HEK293 (cell line): ENCODE measurements around the gene SRRM1.

Source experiments
- GLIS2 ChIP-seq: fragments of 450-650 bp; formaldehyde crosslinking; IDR thresholded peaks from 2 replicates; pipeline ENCODE4 v1.5.1; 2016; ENCODE audit warnings: missing biosample characterization, missing genetic modification characterization
- MZF1 ChIP-seq: fragments of 450-650 bp; formaldehyde crosslinking; IDR thresholded peaks from 2 replicates; pipeline ENCODE4 v1.5.1; 2017; ENCODE audit warnings: missing biosample characterization, missing genetic modification characterization, borderline replicate concordance
- ZNF132 ChIP-seq: fragments of 450-650 bp; formaldehyde crosslinking; IDR thresholded peaks from 2 replicates; pipeline ENCODE4 v1.5.1; 2017; ENCODE audit warnings: missing biosample characterization, missing genetic modification characterization, borderline replicate concordance
- ZNF16 ChIP-seq: fragments of 450-650 bp; formaldehyde crosslinking; IDR thresholded peaks from 2 replicates; pipeline ENCODE4 v1.5.1; 2016; ENCODE audit warnings: low read depth, missing biosample characterization, missing genetic modification characterization
- ZNF174 ChIP-seq: fragments of 450-650 bp; formaldehyde crosslinking; IDR thresholded peaks from 2 replicates; pipeline ENCODE4 v1.5.0; 2017; ENCODE audit warnings: missing biosample characterization, mild to moderate bottlenecking, missing genetic modification characterization
- ZNF324 ChIP-seq: fragments of 450-650 bp; formaldehyde crosslinking; IDR thresholded peaks from 2 replicates; pipeline ENCODE4 v1.5.1; 2016; ENCODE audit warnings: missing biosample characterization, missing genetic modification characterization
- ZNF426 ChIP-seq: fragments of 450-650 bp; formaldehyde crosslinking; IDR thresholded peaks from 2 replicates; pipeline ENCODE4 v1.5.1; 2017; ENCODE audit warnings: missing biosample characterization, missing genetic modification characterization, mild to moderate bottlenecking, inconsistent platforms, moderate library complexity
- ZNF433 ChIP-seq: fragments of 450-650 bp; formaldehyde crosslinking; IDR thresholded peaks from 2 replicates; pipeline ENCODE4 v1.5.1; 2016; ENCODE audit warnings: missing biosample characterization, missing genetic modification characterization, low read depth
- ZNF529 ChIP-seq: fragments of 450-650 bp; formaldehyde crosslinking; IDR thresholded peaks from 2 replicates; pipeline ENCODE4 v1.5.1; 2017; ENCODE audit warnings: missing genetic modification characterization, missing biosample characterization; ENCODE audit not compliant: insufficient replicate concordance
- ZNF610 ChIP-seq: fragments of 450-650 bp; formaldehyde crosslinking; IDR thresholded peaks from 2 replicates; pipeline ENCODE4 v1.5.1; 2016; ENCODE audit warnings: missing biosample characterization, missing genetic modification characterization, borderline replicate concordance
- ZNF626 ChIP-seq: fragments of 450-650 bp; sonication (Bioruptor Pico); formaldehyde crosslinking; IDR thresholded peaks from 2 replicates; pipeline ENCODE4 v1.5.1; 2018; ENCODE audit warnings: missing biosample characterization, missing genetic modification characterization, inconsistent platforms
- ZNF777 ChIP-seq: fragments of 450-650 bp; formaldehyde crosslinking; IDR thresholded peaks from 2 replicates; pipeline ENCODE4 v1.5.1; 2017; ENCODE audit warnings: missing biosample characterization, missing genetic modification characterization, borderline replicate concordance
- TF ChIP-seq, protein P1 (sequence below): fragments of 450-650 bp; formaldehyde crosslinking; IDR thresholded peaks from 2 replicates; pipeline ENCODE4 v1.5.1; 2016; ENCODE audit warnings: missing biosample characterization, missing genetic modification characterization
- TF ChIP-seq, protein P2 (sequence below): fragments of 450-650 bp; formaldehyde crosslinking; IDR thresholded peaks from 2 replicates; pipeline ENCODE4 v1.5.1; 2016; ENCODE audit warnings: missing biosample characterization, missing genetic modification characterization
- TF ChIP-seq, protein P3 (sequence below): fragments of 450-650 bp; formaldehyde crosslinking; IDR thresholded peaks from 2 replicates; pipeline ENCODE4 v1.5.1; 2016; ENCODE audit warnings: missing biosample characterization, missing genetic modification characterization, borderline replicate concordance
- TF ChIP-seq, protein P4 (sequence below): fragments of 450-650 bp; IDR thresholded peaks from 2 replicates; pipeline ENCODE4 v1.5.1; 2018; ENCODE audit warnings: missing biosample characterization, mild to moderate bottlenecking, missing genetic modification characterization
- TF ChIP-seq, protein P5 (sequence below): fragments of 450-650 bp; formaldehyde crosslinking; IDR thresholded peaks from 2 replicates; pipeline ENCODE4 v1.5.1; 2016; ENCODE audit warnings: missing biosample characterization, missing genetic modification characterization, low read depth
- TF ChIP-seq, protein P6 (sequence below): fragments of 450-650 bp; formaldehyde crosslinking; IDR thresholded peaks from 2 replicates; pipeline ENCODE4 v1.5.1; 2016; ENCODE audit warnings: missing biosample characterization, missing genetic modification characterization, borderline replicate concordance
- TF ChIP-seq, protein P7 (sequence below): fragments of 450-650 bp; formaldehyde crosslinking; IDR thresholded peaks from 2 replicates; pipeline ENCODE4 v1.5.1; 2016; ENCODE audit warnings: missing biosample characterization, missing genetic modification characterization
- TF ChIP-seq, protein P8 (sequence below): fragments of 450-650 bp; formaldehyde crosslinking; IDR thresholded peaks from 2 replicates; pipeline ENCODE4 v1.5.1; 2016; ENCODE audit warnings: missing biosample characterization, missing genetic modification characterization

SRRM1 gene

DNA sequence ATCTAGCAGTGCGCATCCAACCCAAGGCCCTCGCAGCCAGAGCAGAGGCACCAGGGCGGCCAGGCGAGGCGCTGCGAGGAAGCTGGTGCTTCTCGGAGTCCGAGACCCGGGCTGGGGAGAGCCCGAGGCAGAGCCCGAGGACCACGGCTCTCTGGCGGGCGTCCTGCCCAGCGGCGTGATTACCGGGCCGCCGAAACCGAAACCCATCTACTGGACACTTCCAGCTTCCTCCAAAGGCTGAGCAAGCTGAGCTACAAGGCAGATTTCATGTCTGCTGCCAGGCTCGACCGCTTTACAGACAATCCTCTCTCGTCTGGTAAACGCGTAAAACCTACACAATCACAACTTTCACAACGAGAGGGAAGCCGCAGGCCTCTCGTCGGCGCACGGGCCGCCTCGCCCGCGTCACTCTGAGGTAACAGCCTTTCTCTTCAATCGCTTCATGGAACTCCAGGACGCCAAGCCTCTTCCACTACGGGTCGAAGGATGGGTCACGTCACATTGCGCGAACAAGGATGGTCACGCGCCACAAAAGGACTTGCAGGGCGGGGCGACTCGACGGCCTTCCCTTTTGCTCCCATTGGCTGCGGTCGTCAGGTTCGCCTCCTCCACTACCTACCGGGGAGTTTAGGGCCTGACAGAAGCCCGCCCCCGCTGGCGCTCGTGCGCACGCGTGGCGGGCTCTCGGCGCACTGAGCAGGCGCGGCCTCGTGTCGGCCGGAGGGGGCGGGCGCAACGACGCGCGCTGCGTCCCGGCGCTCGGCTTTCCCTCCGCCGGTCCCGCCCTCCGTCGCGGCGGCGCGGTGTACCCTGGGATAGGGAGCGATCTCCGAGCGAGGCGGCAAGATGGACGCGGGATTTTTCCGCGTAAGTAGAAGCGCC, at the start of gene SRRM1 (continued):
- TF ChIP-seq, protein P1, sequence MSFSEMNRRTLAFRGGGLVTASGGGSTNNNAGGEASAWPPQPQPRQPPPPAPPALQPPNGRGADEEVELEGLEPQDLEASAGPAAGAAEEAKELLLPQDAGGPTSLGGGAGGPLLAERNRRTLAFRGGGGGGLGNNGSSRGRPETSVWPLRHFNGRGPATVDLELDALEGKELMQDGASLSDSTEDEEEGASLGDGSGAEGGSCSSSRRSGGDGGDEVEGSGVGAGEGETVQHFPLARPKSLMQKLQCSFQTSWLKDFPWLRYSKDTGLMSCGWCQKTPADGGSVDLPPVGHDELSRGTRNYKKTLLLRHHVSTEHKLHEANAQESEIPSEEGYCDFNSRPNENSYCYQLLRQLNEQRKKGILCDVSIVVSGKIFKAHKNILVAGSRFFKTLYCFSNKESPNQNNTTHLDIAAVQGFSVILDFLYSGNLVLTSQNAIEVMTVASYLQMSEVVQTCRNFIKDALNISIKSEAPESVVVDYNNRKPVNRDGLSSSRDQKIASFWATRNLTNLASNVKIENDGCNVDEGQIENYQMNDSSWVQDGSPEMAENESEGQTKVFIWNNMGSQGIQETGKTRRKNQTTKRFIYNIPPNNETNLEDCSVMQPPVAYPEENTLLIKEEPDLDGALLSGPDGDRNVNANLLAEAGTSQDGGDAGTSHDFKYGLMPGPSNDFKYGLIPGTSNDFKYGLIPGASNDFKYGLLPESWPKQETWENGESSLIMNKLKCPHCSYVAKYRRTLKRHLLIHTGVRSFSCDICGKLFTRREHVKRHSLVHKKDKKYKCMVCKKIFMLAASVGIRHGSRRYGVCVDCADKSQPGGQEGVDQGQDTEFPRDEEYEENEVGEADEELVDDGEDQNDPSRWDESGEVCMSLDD (tag by site-specific recombination): no peak
- TF ChIP-seq, protein P2, sequence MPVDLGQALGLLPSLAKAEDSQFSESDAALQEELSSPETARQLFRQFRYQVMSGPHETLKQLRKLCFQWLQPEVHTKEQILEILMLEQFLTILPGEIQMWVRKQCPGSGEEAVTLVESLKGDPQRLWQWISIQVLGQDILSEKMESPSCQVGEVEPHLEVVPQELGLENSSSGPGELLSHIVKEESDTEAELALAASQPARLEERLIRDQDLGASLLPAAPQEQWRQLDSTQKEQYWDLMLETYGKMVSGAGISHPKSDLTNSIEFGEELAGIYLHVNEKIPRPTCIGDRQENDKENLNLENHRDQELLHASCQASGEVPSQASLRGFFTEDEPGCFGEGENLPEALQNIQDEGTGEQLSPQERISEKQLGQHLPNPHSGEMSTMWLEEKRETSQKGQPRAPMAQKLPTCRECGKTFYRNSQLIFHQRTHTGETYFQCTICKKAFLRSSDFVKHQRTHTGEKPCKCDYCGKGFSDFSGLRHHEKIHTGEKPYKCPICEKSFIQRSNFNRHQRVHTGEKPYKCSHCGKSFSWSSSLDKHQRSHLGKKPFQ (tag by site-specific recombination): no peak
- TF ChIP-seq ZNF610 (tag by site-specific recombination) (peak; percentile 68; the same call in 1 of the 2 replicates), ZNF324 (tag by site-specific recombination) (peak; percentile 82), ZNF16 (no peak), ZNF529 (tag by site-specific recombination) (no peak), GLIS2 (tag by site-specific recombination) (no peak), ZNF626 (tag by site-specific recombination) (no peak), ZNF777 (tag by site-specific recombination) (no peak), ZNF433 (tag by site-specific recombination) (no peak), ZNF426 (tag by site-specific recombination) (no peak), ZNF132 (tag by site-specific recombination) (no peak), MZF1 (tag by site-specific recombination) (no peak), ZNF174 (no peak)
- TF ChIP-seq, protein P3, sequence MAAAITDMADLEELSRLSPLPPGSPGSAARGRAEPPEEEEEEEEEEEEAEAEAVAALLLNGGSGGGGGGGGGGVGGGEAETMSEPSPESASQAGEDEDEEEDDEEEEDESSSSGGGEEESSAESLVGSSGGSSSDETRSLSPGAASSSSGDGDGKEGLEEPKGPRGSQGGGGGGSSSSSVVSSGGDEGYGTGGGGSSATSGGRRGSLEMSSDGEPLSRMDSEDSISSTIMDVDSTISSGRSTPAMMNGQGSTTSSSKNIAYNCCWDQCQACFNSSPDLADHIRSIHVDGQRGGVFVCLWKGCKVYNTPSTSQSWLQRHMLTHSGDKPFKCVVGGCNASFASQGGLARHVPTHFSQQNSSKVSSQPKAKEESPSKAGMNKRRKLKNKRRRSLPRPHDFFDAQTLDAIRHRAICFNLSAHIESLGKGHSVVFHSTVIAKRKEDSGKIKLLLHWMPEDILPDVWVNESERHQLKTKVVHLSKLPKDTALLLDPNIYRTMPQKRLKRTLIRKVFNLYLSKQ (tag by site-specific recombination): no peak
- TF ChIP-seq, protein P4, sequence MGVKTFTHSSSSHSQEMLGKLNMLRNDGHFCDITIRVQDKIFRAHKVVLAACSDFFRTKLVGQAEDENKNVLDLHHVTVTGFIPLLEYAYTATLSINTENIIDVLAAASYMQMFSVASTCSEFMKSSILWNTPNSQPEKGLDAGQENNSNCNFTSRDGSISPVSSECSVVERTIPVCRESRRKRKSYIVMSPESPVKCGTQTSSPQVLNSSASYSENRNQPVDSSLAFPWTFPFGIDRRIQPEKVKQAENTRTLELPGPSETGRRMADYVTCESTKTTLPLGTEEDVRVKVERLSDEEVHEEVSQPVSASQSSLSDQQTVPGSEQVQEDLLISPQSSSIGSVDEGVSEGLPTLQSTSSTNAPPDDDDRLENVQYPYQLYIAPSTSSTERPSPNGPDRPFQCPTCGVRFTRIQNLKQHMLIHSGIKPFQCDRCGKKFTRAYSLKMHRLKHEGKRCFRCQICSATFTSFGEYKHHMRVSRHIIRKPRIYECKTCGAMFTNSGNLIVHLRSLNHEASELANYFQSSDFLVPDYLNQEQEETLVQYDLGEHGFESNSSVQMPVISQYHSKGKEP: no peak
- TF ChIP-seq, protein P5, sequence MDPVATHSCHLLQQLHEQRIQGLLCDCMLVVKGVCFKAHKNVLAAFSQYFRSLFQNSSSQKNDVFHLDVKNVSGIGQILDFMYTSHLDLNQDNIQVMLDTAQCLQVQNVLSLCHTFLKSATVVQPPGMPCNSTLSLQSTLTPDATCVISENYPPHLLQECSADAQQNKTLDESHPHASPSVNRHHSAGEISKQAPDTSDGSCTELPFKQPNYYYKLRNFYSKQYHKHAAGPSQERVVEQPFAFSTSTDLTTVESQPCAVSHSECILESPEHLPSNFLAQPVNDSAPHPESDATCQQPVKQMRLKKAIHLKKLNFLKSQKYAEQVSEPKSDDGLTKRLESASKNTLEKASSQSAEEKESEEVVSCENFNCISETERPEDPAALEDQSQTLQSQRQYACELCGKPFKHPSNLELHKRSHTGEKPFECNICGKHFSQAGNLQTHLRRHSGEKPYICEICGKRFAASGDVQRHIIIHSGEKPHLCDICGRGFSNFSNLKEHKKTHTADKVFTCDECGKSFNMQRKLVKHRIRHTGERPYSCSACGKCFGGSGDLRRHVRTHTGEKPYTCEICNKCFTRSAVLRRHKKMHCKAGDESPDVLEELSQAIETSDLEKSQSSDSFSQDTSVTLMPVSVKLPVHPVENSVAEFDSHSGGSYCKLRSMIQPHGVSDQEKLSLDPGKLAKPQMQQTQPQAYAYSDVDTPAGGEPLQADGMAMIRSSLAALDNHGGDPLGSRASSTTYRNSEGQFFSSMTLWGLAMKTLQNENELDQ (tag by site-specific recombination): no peak
- TF ChIP-seq, protein P6, sequence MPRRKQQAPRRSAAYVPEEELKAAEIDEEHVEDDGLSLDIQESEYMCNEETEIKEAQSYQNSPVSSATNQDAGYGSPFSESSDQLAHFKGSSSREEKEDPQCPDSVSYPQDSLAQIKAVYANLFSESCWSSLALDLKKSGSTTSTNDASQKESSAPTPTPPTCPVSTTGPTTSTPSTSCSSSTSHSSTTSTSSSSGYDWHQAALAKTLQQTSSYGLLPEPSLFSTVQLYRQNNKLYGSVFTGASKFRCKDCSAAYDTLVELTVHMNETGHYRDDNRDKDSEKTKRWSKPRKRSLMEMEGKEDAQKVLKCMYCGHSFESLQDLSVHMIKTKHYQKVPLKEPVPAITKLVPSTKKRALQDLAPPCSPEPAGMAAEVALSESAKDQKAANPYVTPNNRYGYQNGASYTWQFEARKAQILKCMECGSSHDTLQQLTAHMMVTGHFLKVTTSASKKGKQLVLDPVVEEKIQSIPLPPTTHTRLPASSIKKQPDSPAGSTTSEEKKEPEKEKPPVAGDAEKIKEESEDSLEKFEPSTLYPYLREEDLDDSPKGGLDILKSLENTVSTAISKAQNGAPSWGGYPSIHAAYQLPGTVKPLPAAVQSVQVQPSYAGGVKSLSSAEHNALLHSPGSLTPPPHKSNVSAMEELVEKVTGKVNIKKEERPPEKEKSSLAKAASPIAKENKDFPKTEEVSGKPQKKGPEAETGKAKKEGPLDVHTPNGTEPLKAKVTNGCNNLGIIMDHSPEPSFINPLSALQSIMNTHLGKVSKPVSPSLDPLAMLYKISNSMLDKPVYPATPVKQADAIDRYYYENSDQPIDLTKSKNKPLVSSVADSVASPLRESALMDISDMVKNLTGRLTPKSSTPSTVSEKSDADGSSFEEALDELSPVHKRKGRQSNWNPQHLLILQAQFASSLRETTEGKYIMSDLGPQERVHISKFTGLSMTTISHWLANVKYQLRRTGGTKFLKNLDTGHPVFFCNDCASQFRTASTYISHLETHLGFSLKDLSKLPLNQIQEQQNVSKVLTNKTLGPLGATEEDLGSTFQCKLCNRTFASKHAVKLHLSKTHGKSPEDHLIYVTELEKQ (tag by site-specific recombination): no peak
- TF ChIP-seq, protein P7, sequence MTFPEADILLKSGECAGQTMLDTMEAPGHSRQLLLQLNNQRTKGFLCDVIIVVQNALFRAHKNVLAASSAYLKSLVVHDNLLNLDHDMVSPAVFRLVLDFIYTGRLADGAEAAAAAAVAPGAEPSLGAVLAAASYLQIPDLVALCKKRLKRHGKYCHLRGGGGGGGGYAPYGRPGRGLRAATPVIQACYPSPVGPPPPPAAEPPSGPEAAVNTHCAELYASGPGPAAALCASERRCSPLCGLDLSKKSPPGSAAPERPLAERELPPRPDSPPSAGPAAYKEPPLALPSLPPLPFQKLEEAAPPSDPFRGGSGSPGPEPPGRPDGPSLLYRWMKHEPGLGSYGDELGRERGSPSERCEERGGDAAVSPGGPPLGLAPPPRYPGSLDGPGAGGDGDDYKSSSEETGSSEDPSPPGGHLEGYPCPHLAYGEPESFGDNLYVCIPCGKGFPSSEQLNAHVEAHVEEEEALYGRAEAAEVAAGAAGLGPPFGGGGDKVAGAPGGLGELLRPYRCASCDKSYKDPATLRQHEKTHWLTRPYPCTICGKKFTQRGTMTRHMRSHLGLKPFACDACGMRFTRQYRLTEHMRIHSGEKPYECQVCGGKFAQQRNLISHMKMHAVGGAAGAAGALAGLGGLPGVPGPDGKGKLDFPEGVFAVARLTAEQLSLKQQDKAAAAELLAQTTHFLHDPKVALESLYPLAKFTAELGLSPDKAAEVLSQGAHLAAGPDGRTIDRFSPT: no peak
- TF ChIP-seq, protein P8, sequence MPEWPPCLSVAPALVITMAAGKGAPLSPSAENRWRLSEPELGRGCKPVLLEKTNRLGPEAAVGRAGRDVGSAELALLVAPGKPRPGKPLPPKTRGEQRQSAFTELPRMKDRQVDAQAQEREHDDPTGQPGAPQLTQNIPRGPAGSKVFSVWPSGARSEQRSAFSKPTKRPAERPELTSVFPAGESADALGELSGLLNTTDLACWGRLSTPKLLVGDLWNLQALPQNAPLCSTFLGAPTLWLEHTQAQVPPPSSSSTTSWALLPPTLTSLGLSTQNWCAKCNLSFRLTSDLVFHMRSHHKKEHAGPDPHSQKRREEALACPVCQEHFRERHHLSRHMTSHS (tag by site-specific recombination): no peak
